Measurements from ENCODE around the gene UBE2E2. TPM values are rescaled to one million over a fixed set of nuclear protein-coding genes. Genes with fewer than 3 reads are reported as not detected.
A peak's percentile ranks its signal among the peaks of the same experiment; 100 is the strongest.

The UBE2E2 gene
- total and polyA plus RNA-seq, 2 of the 13 experiments (the other 11 are each of a cell fraction or from before 2014, with no cell fraction given), result 0.77 to 1.5 TPM

DNA sequence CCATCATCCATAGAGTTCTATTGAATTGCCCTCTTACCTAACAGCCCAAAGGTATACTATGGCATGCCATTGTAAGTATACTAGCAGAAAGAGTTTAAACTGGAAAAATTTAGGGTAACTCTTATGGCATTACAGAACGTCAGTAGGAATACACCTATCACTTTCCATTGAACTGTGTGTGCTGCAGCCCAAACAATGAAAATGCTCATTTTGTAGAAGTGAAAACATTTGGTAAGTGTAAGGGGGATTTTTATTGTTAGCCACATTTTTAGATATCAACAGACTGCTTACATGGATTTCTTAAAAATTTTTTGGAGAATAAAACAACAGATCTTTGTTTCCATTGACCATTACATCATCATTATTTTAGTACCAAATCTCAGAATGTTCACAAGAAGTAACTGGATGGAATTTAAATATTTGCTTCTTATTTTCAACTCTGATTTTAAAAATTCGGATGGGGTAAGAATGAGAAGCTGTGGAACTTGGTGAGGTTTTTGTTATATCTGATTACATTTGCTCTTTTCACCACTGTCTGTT lies 245.9 kb downstream of the UBE2E2 start:
- no TSS peak for BruUV-seq (replicated peaks)
- ChIA-PET POLR2A (no interaction called here), CTCF (ENCODE audit: low intra/inter-chr PET ratio, low total read pairs) (no interaction called here)
- no peak for FAIRE-seq
- 7% methylated on average over 2 of the region's 2 CpGs for WGBS (ENCODE audit: low lambda C conversion rate)
- Histone ChIP-seq H3K4me1 (ENCODE audit: insufficient read depth, low read length) (no peaks in the 10 kb centered on the region), H3K27ac (ENCODE audit: extremely low read length, insufficient read depth, low read length) (no peak overlapping the region), H3K9ac (ENCODE audit: insufficient read depth, low read depth, low read length) (no peak overlapping the region), H3K36me3 (replicated peaks in 1 of 2; ENCODE audit: control insufficient read depth in 1 of 2, insufficient read depth in 2 of 2, low read length in 2 of 2) (no peaks in the 10 kb centered on the region), H4K20me1 (ENCODE audit: insufficient read depth, low read length) (no peaks in the 10 kb centered on the region), H3K9me3 (ENCODE audit: low read length) (no peaks in the 10 kb centered on the region), H3K27me3 (ENCODE audit: control insufficient read depth in 1 of 2, insufficient read depth in 2 of 2, low read length in 2 of 2) (no peaks in the 10 kb centered on the region; a peak in 1 of 5 replicates), H3K4me3 (replicated peaks in 1 of 3; ENCODE audit: insufficient read depth in 1 of 3, low read depth in 2 of 3, low read length in 3 of 3) (no peak overlapping the region), H3K4me2 (ENCODE audit: low read depth, low read length) (no peak overlapping the region), H3K79me2 (ENCODE audit: insufficient read depth, low read length) (no peaks in the 10 kb centered on the region), H2AFZ (ENCODE audit: low read length) (no peak overlapping the region)
- TF ChIP-seq TBL1XR1 (IDR thresholded peaks at IDR 0.05; ENCODE audit: borderline replicate concordance, low read length, partially characterized antibody) (no peak), ATF7 (IDR thresholded peaks at IDR 0.05) (peak; percentile 41; the same call in 1 of the 2 replicates), ATF7 (CRISPR knock-in tag; IDR thresholded peaks at IDR 0.05) (no peak), ZNF710 (CRISPR knock-in tag; IDR thresholded peaks at IDR 0.05; ENCODE audit: borderline replicate concordance) (no peak)
- in situ Hi-C loops (cut with HindIII; ENCODE audit: extremely low pct_ligation_motif_present, low pct_unique_long_range_greater_than_20kb) (no loop called here), intact Hi-C loops (cut with micrococcal nuclease; ENCODE audit: unreplicated experiment) (no loop called here)
- no peak for ATAC-seq
- no peak for DNase-seq (ENCODE audit: low spot score)

GRCh38 chr3:23450051-23450450 lies 246.9 kb downstream of the UBE2E2 start:
- POLR2A ChIA-PET, result no interaction called here
- no TSS peak for BruUV-seq (replicated peaks)
- no peaks in the 10 kb centered on the region for H3K9me3 ChIP-seq (ENCODE audit: low read length)
- TF ChIP-seq RARG (CRISPR knock-in tag; IDR thresholded peaks at IDR 0.05; ENCODE audit: low read depth), result no peak
- TF ChIP-seq, protein P1, sequence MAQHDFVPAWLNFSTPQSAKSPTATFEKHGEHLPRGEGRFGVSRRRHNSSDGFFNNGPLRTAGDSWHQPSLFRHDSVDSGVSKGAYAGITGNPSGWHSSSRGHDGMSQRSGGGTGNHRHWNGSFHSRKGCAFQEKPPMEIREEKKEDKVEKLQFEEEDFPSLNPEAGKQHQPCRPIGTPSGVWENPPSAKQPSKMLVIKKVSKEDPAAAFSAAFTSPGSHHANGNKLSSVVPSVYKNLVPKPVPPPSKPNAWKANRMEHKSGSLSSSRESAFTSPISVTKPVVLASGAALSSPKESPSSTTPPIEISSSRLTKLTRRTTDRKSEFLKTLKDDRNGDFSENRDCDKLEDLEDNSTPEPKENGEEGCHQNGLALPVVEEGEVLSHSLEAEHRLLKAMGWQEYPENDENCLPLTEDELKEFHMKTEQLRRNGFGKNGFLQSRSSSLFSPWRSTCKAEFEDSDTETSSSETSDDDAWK (CRISPR knock-in tag; IDR thresholded peaks at IDR 0.05), result no peak
- TF ChIP-seq CERS6 (CRISPR knock-in tag; IDR thresholded peaks at IDR 0.05), result no peak
- no peak for TF ChIP-seq KDM5A (IDR thresholded peaks at IDR 0.05; ENCODE audit: borderline replicate concordance, low read length)
- TF ChIP-seq NKX3-1 (CRISPR knock-in tag; IDR thresholded peaks at IDR 0.05), result no peak
- TF ChIP-seq GRHL1 (CRISPR knock-in tag; conservative IDR thresholded peaks at IDR 0.05), result no peak
- no peak for TF ChIP-seq NFYC (CRISPR knock-in tag; IDR thresholded peaks at IDR 0.05)
- DNase-seq (ENCODE audit: low spot score) (no peak), ATAC-seq (no peak), FAIRE-seq (no peak)
- in situ Hi-C loops (cut with HindIII; ENCODE audit: extremely low pct_ligation_motif_present, low pct_unique_long_range_greater_than_20kb), result no loop called here
- no peak overlapping the region for H3K9ac ChIP-seq (ENCODE audit: insufficient read depth, low read depth, low read length)
- no peaks in the 10 kb centered on the region; a peak in 1 of 5 replicates for H3K27me3 ChIP-seq (ENCODE audit: control insufficient read depth in 1 of 2, insufficient read depth in 2 of 2, low read length in 2 of 2)
- H3K4me1 ChIP-seq (ENCODE audit: insufficient read depth, low read length), result no peaks in the 10 kb centered on the region
- no peak overlapping the region for H3K27ac ChIP-seq (ENCODE audit: extremely low read length, insufficient read depth, low read length)
- no peak overlapping the region for H3K4me2 ChIP-seq (ENCODE audit: low read depth, low read length)
- CTCF ChIA-PET (ENCODE audit: low intra/inter-chr PET ratio, low total read pairs), result no interaction called here
- H3K79me2 ChIP-seq (ENCODE audit: insufficient read depth, low read length), result no peaks in the 10 kb centered on the region
- no peak overlapping the region for H2AFZ ChIP-seq (ENCODE audit: low read length)
- H4K20me1 ChIP-seq (ENCODE audit: insufficient read depth, low read length), result no peaks in the 10 kb centered on the region
- intact Hi-C loops (cut with micrococcal nuclease; ENCODE audit: unreplicated experiment), result no loop called here
- 10% methylated on average over 2 of the region's 2 CpGs for WGBS (ENCODE audit: low lambda C conversion rate)
- H3K36me3 ChIP-seq (replicated peaks in 1 of 2; ENCODE audit: control insufficient read depth in 1 of 2, insufficient read depth in 2 of 2, low read length in 2 of 2), result no peaks in the 10 kb centered on the region
- H3K4me3 ChIP-seq (replicated peaks in 1 of 3; ENCODE audit: insufficient read depth in 1 of 3, low read depth in 2 of 3, low read length in 3 of 3), result no peak overlapping the region

All from HepG2 (cell line).